ENCODE data around the gene TBCD. TPM values are rescaled to one million over a fixed set of nuclear protein-coding genes. Genes with fewer than 3 reads are reported as not detected.
"Not testable (repeated sequence)": the region's sequence is repeated elsewhere in the genome, so short reads cannot be mapped to it uniquely, and the experiment has no call there.

TBCD gene
- total RNA-seq, 3 donors from 2014 or later: 41.3 to 76.0 (median 55.4) TPM

DNA sequence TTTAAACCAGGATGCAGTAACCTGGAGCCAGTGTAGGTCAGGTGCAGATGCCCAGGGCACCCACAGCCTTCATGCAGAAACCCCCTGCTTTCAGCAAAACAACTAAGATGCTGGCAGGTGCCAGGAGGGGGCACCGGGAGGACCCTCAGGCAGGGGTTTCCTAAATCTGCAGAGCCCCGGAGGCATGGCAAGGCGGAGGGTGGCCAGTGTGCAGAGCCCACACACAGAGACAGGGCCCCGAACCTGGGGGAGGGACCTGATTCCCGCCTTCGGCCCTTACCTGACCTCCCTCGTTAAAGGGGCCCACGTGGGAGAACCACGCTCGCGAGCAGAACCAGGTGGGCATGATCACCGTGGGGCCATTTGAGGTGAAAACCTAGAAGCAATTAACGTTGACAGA is 213.5 kb downstream of the TBCD start:
- TF ChIP-seq CTCF (IDR thresholded peaks at IDR 0.05): no peak
- ATAC-seq: no peak
- intact Hi-C loops (cut with DNase I, micrococcal nuclease): no loop called here
- Histone ChIP-seq H3K36me3 (ENCODE audit: low read depth) (no peaks in the 10 kb centered on the region), H3K9me3 (no peaks in the 10 kb centered on the region), H3K4me1 (ENCODE audit: low read depth) (no peaks in the 10 kb centered on the region), H3K4me3 (no peak overlapping the region)
- DNase-seq: no peak

- DNase-seq: no peak
- no peak overlapping the region for H3K4me3 ChIP-seq
- intact Hi-C loops (cut with DNase I, micrococcal nuclease): no loop called here
- H3K9me3 ChIP-seq: no peaks in the 10 kb centered on the region
- ATAC-seq: no peak
- no peak for TF ChIP-seq CTCF (IDR thresholded peaks at IDR 0.05)
- H3K36me3 ChIP-seq (ENCODE audit: low read depth): no peaks in the 10 kb centered on the region
- H3K4me1 ChIP-seq (ENCODE audit: low read depth): no peaks in the 10 kb centered on the region
Observed at GRCh38 chr17:82966415-82966814, 214.6 kb downstream of the TBCD start.

- no peaks in the 10 kb centered on the region for H3K4me1 ChIP-seq (ENCODE audit: low read depth)
- ATAC-seq (no peak), DNase-seq (no peak)
- no peak overlapping the region for H3K4me3 ChIP-seq
- no peaks in the 10 kb centered on the region for H3K36me3 ChIP-seq (ENCODE audit: low read depth)
- intact Hi-C loops (cut with DNase I, micrococcal nuclease): no loop called here
- TF ChIP-seq CTCF (IDR thresholded peaks at IDR 0.05): no peak
- no peaks in the 10 kb centered on the region for H3K9me3 ChIP-seq
Observed at GRCh38 chr17:82967268-82968032, 215.6 kb downstream of the TBCD start.

- H3K9me3 ChIP-seq; ATAC-seq; H3K4me3 ChIP-seq; H3K36me3 ChIP-seq (ENCODE audit: low read depth); intact Hi-C loops (cut with DNase I, micrococcal nuclease); DNase-seq; H3K4me1 ChIP-seq (ENCODE audit: low read depth): not testable (repeated sequence)
Observed at GRCh38 chr17:82968033-82968841, 216.4 kb downstream of the TBCD start.

- Histone ChIP-seq H3K4me3 (no peak overlapping the region), H3K36me3 (ENCODE audit: low read depth) (no peaks in the 10 kb centered on the region), H3K4me1 (ENCODE audit: low read depth) (no peaks in the 10 kb centered on the region), H3K9me3 (no peaks in the 10 kb centered on the region)
- DNase-seq: no peak
- no peak for TF ChIP-seq CTCF (IDR thresholded peaks at IDR 0.05)
- no peak for ATAC-seq
- intact Hi-C loops (cut with DNase I, micrococcal nuclease): no loop called here
Observed at GRCh38 chr17:82970067-82970466, 218.2 kb downstream of the TBCD start.

Data from mucosa of descending colon (tissue), 3 donors.